Measurements from ENCODE around the gene PIEZO2.

- TF ChIP-seq CTCF (IDR thresholded peaks at IDR 0.05) (no peak), POLR2A (IDR thresholded peaks at IDR 0.05) (no peak)
Measured at GRCh38 chr18:10907749-10908148, 241.6 kb downstream of the PIEZO2 start.
